PC-3 (cell line): ENCODE results near the gene UGT1A8. TPM values are rescaled to one million over a fixed set of nuclear protein-coding genes. Genes with fewer than 3 reads are reported as not detected.

Experiments
- ATAC-seq: fragments of 200-7000 bp; cut with Tn5 transposase; 2 replicates; pipeline ENCODE4 v1.9.1; 2020; ENCODE audit warnings: mild to moderate bottlenecking, moderate library complexity
- BruUV-seq: library from RNA; stranded (reverse); fragments of 400-500 nt; replicated peaks from 2 replicates; lab custom pipeline; 2021; lab: Mats Ljungman, UMichigan
- CTCF ChIA-PET: fragments of 300-600 bp; sonication (Branson Sonifier 250); formaldehyde crosslinking; loops from one replicate; lab custom pipeline; 2022; ENCODE audit warnings: antibody characterized with exemption; lab: Charles Lee
- POLR2A ChIA-PET: fragments of 300-600 bp; sonication (Branson Sonifier 250); formaldehyde crosslinking; loops from one replicate; lab custom pipeline; 2022; ENCODE audit warnings: antibody characterized with exemption; ENCODE audit not compliant: unreplicated experiment; lab: Charles Lee
- DNase-seq: peaks from one replicate; pipeline ENCODE4 v3.0.0-alpha.2; 2015
- H2AFZ ChIP-seq: fragments of 300-600 bp; sonication (generic); 2 replicates; pipeline ENCODE4 v1.6.0; 2016; ENCODE audit warnings: antibody characterized with exemption, low read length
- H3F3A ChIP-seq: fragments of 300-600 bp; sonication (generic); one replicate; pipeline ENCODE4 v1.6.0; 2017; ENCODE audit warnings: antibody characterized with exemption, low read length, control low read depth, mild to moderate bottlenecking; ENCODE audit not compliant: unreplicated experiment
- H3K27ac ChIP-seq: fragments of 300-600 bp; sonication (generic); 2 replicates; pipeline ENCODE4 v1.5.1; 2016; ENCODE audit warnings: mild to moderate bottlenecking, low read length
- H3K27me3 ChIP-seq: fragments of 300-600 bp; sonication (generic); 2 replicates; pipeline ENCODE4 v1.6.1; 2016; ENCODE audit warnings: low read length, mixed read lengths
- H3K36me3 ChIP-seq: fragments of 300-600 bp; sonication (generic); 2 replicates; pipeline ENCODE4 v1.6.1; 2016; ENCODE audit warnings: low read depth, mixed run types, low read length, mixed read lengths
- H3K4me1 ChIP-seq: fragments of 300-600 bp; sonication (generic); 2 replicates; pipeline ENCODE4 v1.5.1; 2016; ENCODE audit warnings: low read length; ENCODE audit not compliant: insufficient read depth
- H3K4me2 ChIP-seq: fragments of 300-600 bp; sonication (generic); 2 replicates; pipeline ENCODE4 v1.6.0; 2016; ENCODE audit warnings: low read length
- H3K4me3 ChIP-seq: fragments of 300-600 bp; sonication (generic); 2 replicates; pipeline ENCODE4 v1.5.1; 2016; ENCODE audit warnings: mild to moderate bottlenecking, low read length, mixed read lengths
- H3K79me2 ChIP-seq: fragments of 300-600 bp; sonication (generic); 2 replicates; pipeline ENCODE4 v1.6.1; 2017; ENCODE audit warnings: low read length, mixed read lengths
- H3K9ac ChIP-seq: fragments of 300-600 bp; sonication (generic); 2 replicates; pipeline ENCODE4 v1.6.0; 2016; ENCODE audit warnings: mild to moderate bottlenecking, low read length
- H3K9me2 ChIP-seq: fragments of 300-600 bp; sonication (generic); replicated peaks from 2 replicates; pipeline ENCODE4 v1.6.1; 2016; ENCODE audit warnings: mixed run types, low read length, mixed read lengths
- H3K9me3 ChIP-seq: fragments of 300-600 bp; sonication (generic); 2 replicates; pipeline ENCODE4 v1.6.1; 2016; ENCODE audit warnings: low read length, mixed read lengths
- H4K20me1 ChIP-seq: fragments of 300-600 bp; sonication (generic); 2 replicates; pipeline ENCODE4 v1.6.1; 2016; ENCODE audit warnings: low read length, mixed read lengths
- EZH2 ChIP-seq: fragments of 300-600 bp; sonication (generic); IDR thresholded peaks from one replicate; pipeline ENCODE4 v1.6.1; 2017; ENCODE audit warnings: antibody characterized with exemption, mild to moderate bottlenecking, low read length; ENCODE audit not compliant: unreplicated experiment
- EZH2phosphoT487 ChIP-seq: fragments of 300-600 bp; sonication (generic); IDR thresholded peaks from 2 replicates; pipeline ENCODE4 v1.6.1; 2018; ENCODE audit warnings: mild to moderate bottlenecking, antibody characterized with exemption, low read length, borderline replicate concordance
- intact Hi-C: fragments of 100-400 bp; cut with micrococcal nuclease; formaldehyde crosslinking; loops from 2 replicates; pipeline ENCODE4 v1.9.0; 2023
- total RNA-seq: library from RNA; depleted of rRNA; stranded (reverse); fragments of >200 nt; gene quantifications from 2 replicates; pipeline ENCODE4 v1.2.3, GENCODE V29; 2014
- TF ChIP-seq, protein P1 (sequence below): fragments of 300-600 bp; sonication (generic); conservative IDR thresholded peaks from 2 replicates; pipeline ENCODE4 v1.5.1; 2017; ENCODE audit warnings: antibody characterized with exemption, low read depth, mild to moderate bottlenecking, low read length

The UGT1A8 gene
- total RNA-seq, 1 experiment from 2014 or later: not detected

DNA sequence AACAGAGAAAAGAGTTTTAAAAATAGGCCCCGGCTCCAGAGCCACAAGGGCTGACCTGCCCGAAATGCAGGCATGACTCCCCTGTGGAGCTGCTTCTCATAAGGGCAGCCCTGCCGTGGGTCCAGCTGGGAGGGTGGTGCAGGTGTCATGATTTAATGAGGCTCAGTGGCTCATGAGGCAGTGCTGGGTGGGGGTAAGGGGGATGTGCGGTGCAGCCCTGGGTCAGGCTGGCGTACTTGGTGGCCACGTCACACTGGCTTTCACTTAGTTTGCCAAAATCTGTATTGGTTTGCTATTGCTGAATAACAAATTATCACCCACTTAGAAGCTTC is 203.3 kb downstream of the UGT1A8 start:
- Histone ChIP-seq H2AFZ (no peak overlapping the region), H4K20me1 (no peaks in the 10 kb centered on the region), H3K27me3 (no peaks in the 10 kb centered on the region), H3K9me2 (no peaks in the 10 kb centered on the region), H3K27ac (no peak overlapping the region), H3K4me1 (no peaks in the 10 kb centered on the region), H3K4me2 (no peak overlapping the region), H3K4me3 (no peak overlapping the region), H3K79me2 (no peaks in the 10 kb centered on the region), H3K36me3 (no peaks in the 10 kb centered on the region), H3K9me3 (no peaks in the 10 kb centered on the region), H3K9ac (no peak overlapping the region), H3F3A (no peaks in the 10 kb centered on the region)
- ChIA-PET POLR2A (no interaction called here), CTCF (no interaction called here)
- ATAC-seq (no peak), DNase-seq (no peak)
- BruUV-seq: no TSS peak
- intact Hi-C loops: no loop called here
- TF ChIP-seq, protein P1, sequence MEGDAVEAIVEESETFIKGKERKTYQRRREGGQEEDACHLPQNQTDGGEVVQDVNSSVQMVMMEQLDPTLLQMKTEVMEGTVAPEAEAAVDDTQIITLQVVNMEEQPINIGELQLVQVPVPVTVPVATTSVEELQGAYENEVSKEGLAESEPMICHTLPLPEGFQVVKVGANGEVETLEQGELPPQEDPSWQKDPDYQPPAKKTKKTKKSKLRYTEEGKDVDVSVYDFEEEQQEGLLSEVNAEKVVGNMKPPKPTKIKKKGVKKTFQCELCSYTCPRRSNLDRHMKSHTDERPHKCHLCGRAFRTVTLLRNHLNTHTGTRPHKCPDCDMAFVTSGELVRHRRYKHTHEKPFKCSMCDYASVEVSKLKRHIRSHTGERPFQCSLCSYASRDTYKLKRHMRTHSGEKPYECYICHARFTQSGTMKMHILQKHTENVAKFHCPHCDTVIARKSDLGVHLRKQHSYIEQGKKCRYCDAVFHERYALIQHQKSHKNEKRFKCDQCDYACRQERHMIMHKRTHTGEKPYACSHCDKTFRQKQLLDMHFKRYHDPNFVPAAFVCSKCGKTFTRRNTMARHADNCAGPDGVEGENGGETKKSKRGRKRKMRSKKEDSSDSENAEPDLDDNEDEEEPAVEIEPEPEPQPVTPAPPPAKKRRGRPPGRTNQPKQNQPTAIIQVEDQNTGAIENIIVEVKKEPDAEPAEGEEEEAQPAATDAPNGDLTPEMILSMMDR: no peak
- TF ChIP-seq EZH2phosphoT487: no peak
- no peak for TF ChIP-seq EZH2

DNA sequence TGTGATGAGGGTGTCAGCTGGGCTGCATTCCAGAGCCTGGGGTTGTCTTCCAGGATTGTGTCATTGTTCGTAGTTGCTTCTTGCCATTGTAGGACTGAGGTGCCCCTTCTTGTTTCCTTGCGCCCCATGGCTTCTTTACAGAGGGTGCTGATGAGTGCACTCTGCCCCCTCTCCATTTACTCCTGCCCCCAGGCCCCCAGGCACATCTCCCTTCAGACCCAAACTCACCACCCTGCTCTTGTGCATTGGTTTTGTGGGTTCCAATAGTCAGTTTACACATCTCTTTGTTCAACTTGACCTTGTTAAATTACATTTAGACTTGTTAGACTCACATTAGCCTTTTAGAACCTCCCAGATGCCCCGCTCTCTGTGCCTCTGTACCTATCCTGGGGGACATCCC is 203.8 kb downstream of the UGT1A8 start:
- TF ChIP-seq EZH2phosphoT487: no peak
- TF ChIP-seq, protein P1: no peak
- no peak for TF ChIP-seq EZH2
- CTCF ChIA-PET: no interaction called here
- POLR2A ChIA-PET: no interaction called here

GRCh38 chr2:233821709-233822100 is 204.3 kb downstream of the UGT1A8 start:
- no peak for ATAC-seq
- intact Hi-C loops: no loop called here

More for the DNA sequence above, 203.8 kb downstream of the UGT1A8 start:
- Histone ChIP-seq H3K36me3 (no peaks in the 10 kb centered on the region), H3K4me2 (no peak overlapping the region), H3K9me2 (no peaks in the 10 kb centered on the region), H3K9me3 (no peaks in the 10 kb centered on the region), H3K9ac (no peak overlapping the region), H3F3A (no peaks in the 10 kb centered on the region), H3K27me3 (no peaks in the 10 kb centered on the region), H2AFZ (no peak overlapping the region), H3K27ac (no peak overlapping the region), H4K20me1 (no peaks in the 10 kb centered on the region), H3K4me3 (no peak overlapping the region), H3K4me1 (no peaks in the 10 kb centered on the region), H3K79me2 (no peaks in the 10 kb centered on the region)
- no TSS peak for BruUV-seq
- no peak for ATAC-seq
- DNase-seq: no peak
- intact Hi-C loops: no loop called here

More at GRCh38 chr2:233821709-233822100, 204.3 kb downstream of the UGT1A8 start:
- Histone ChIP-seq H3K36me3 (no peaks in the 10 kb centered on the region), H3K27ac (no peak overlapping the region), H3K4me3 (no peak overlapping the region), H2AFZ (no peak overlapping the region), H3K9ac (no peak overlapping the region), H3K9me2 (no peaks in the 10 kb centered on the region), H3F3A (no peaks in the 10 kb centered on the region), H3K9me3 (no peaks in the 10 kb centered on the region), H3K79me2 (no peaks in the 10 kb centered on the region), H3K4me2 (no peak overlapping the region), H4K20me1 (no peaks in the 10 kb centered on the region), H3K4me1 (no peaks in the 10 kb centered on the region), H3K27me3 (no peaks in the 10 kb centered on the region)
- no TSS peak for BruUV-seq
- POLR2A ChIA-PET: no interaction called here
- no peak for DNase-seq
- TF ChIP-seq EZH2: no peak
- TF ChIP-seq, protein P1: no peak
- no peak for TF ChIP-seq EZH2phosphoT487
- CTCF ChIA-PET: no interaction called here
